ENCODE results near the gene VAPB.

VAPB gene

GRCh38 chr20:58464838-58465237 is 75.8 kb downstream of the VAPB start:
- H2AFZ ChIP-seq (ENCODE audit: low read depth, low read length) = no peak overlapping the region
- peaks cover 11% of the 10 kb centered on the region for H4K20me1 ChIP-seq (ENCODE audit: insufficient read depth, low read length)
- TF ChIP-seq EZH2phosphoT487 (IDR thresholded peaks at IDR 0.05; ENCODE audit: low read depth) (no peak), CTCF (IDR thresholded peaks at IDR 0.05; ENCODE audit: low read depth, low read length) (no peak)
- H3K27ac ChIP-seq (ENCODE audit: low read length) = no peak overlapping the region
- peaks cover 6% of the 10 kb centered on the region for H3K36me3 ChIP-seq (replicated peaks; ENCODE audit: low read depth, low read length)
- H3K9ac ChIP-seq (ENCODE audit: low read length) = no peak overlapping the region
- H3K27me3 ChIP-seq (ENCODE audit: low read depth, low read length) = no peaks in the 10 kb centered on the region
- no peaks in the 10 kb centered on the region for H3K9me3 ChIP-seq (ENCODE audit: insufficient read depth, low read length)
- H3K79me2 ChIP-seq (ENCODE audit: low read length) = no peaks in the 10 kb centered on the region
- H3K4me2 ChIP-seq (ENCODE audit: low read length) = no peak overlapping the region
- H3K4me3 ChIP-seq (ENCODE audit: low read length) = no peak overlapping the region
- H3K4me1 ChIP-seq (ENCODE audit: low read length) = peaks cover 1% of the 10 kb centered on the region; the same call in 1 of the 2 replicates

- Histone ChIP-seq H3K27me3 (ENCODE audit: low read depth, low read length) (no peaks in the 10 kb centered on the region), H4K20me1 (ENCODE audit: insufficient read depth, low read length) (no peaks in the 10 kb centered on the region), H3K4me1 (ENCODE audit: low read length) (no peaks in the 10 kb centered on the region), H3K27ac (ENCODE audit: low read length) (no peak overlapping the region), H2AFZ (ENCODE audit: low read depth, low read length) (no peak overlapping the region), H3K79me2 (ENCODE audit: low read length) (no peaks in the 10 kb centered on the region), H3K9ac (ENCODE audit: low read length) (no peak overlapping the region), H3K4me3 (ENCODE audit: low read length) (no peak overlapping the region), H3K9me3 (ENCODE audit: insufficient read depth, low read length) (no peaks in the 10 kb centered on the region), H3K36me3 (replicated peaks; ENCODE audit: low read depth, low read length) (no peaks in the 10 kb centered on the region), H3K4me2 (ENCODE audit: low read length) (no peak overlapping the region)
- TF ChIP-seq CTCF (IDR thresholded peaks at IDR 0.05; ENCODE audit: low read depth, low read length) (no peak), EZH2phosphoT487 (IDR thresholded peaks at IDR 0.05; ENCODE audit: low read depth) (no peak)
These were observed 77.2 kb downstream of the VAPB start for GRCh38 chr20:58466095-58466708.

- H3K36me3 ChIP-seq (replicated peaks; ENCODE audit: low read depth, low read length) = no peaks in the 10 kb centered on the region
- no peaks in the 10 kb centered on the region for H3K27me3 ChIP-seq (ENCODE audit: low read depth, low read length)
- no peaks in the 10 kb centered on the region for H3K4me1 ChIP-seq (ENCODE audit: low read length)
- H2AFZ ChIP-seq (ENCODE audit: low read depth, low read length) = no peak overlapping the region
- no peak overlapping the region for H3K4me2 ChIP-seq (ENCODE audit: low read length)
- no peak overlapping the region for H3K4me3 ChIP-seq (ENCODE audit: low read length)
- TF ChIP-seq CTCF (IDR thresholded peaks at IDR 0.05; ENCODE audit: low read depth, low read length) (no peak), EZH2phosphoT487 (IDR thresholded peaks at IDR 0.05; ENCODE audit: low read depth) (no peak)
- no peaks in the 10 kb centered on the region for H4K20me1 ChIP-seq (ENCODE audit: insufficient read depth, low read length)
- H3K9ac ChIP-seq (ENCODE audit: low read length) = no peak overlapping the region
- H3K79me2 ChIP-seq (ENCODE audit: low read length) = no peaks in the 10 kb centered on the region
- no peaks in the 10 kb centered on the region for H3K9me3 ChIP-seq (ENCODE audit: insufficient read depth, low read length)
- no peak overlapping the region for H3K27ac ChIP-seq (ENCODE audit: low read length)
These were observed 77.9 kb downstream of the VAPB start for GRCh38 chr20:58466729-58467571.

Measured in OCI-LY3 (cell line).